ENCODE data around the gene WDR74. TPM values are rescaled to one million over a fixed set of nuclear protein-coding genes. Genes with fewer than 3 reads are reported as not detected.
A peak's percentile ranks its signal among the peaks of the same experiment; 100 is the strongest.

WDR74 gene
- total and polyA plus RNA-seq, 9 of the 15 experiments (the other 6 are each of a cell fraction or from before 2014, with no cell fraction given): 32.7 to 210 (median 114) TPM

GRCh38 chr11:62799486-62799885 lies 39.9 kb downstream of the WDR74 start:
- Histone ChIP-seq H3K27ac (ENCODE audit: extremely low read depth, low read depth, low read length) (no peak overlapping the region), H3K9me3 (replicated peaks; ENCODE audit: control insufficient read depth, insufficient read depth, low read depth, low read length) (no peaks in the 10 kb centered on the region), H3K36me3 (ENCODE audit: control insufficient read depth, insufficient read depth, low read length) (peaks cover 91% of the 10 kb centered on the region), H3K27me3 (ENCODE audit: control insufficient read depth in 2 of 2, insufficient read depth in 2 of 2, low read length in 2 of 2) (no peaks in the 10 kb centered on the region), H3K9me1 (ENCODE audit: control insufficient read depth, insufficient read depth, low read length) (no peaks in the 10 kb centered on the region), H3K4me3 (no peak overlapping the region), H2AFZ (ENCODE audit: low read depth, low read length) (no peak overlapping the region), H3K4me1 (replicated peaks in 1 of 2; ENCODE audit: control insufficient read depth in 2 of 2, insufficient read depth in 2 of 2, low read length in 2 of 2) (peaks cover 0 to 8% of the 10 kb centered on the region in 2 experiments; a peak in 2 of 5 replicates), H3K4me2 (ENCODE audit: insufficient read depth, low read length) (no peak overlapping the region), H3K9ac (ENCODE audit: insufficient read depth in 1 of 2, low read depth in 2 of 2, low read length in 2 of 2) (peak overlapping the region in 1 of 2 experiments; percentile 10; a peak in 1 of 4 replicates), H3K79me2 (ENCODE audit: control insufficient read depth, insufficient read depth, low read length) (peaks cover 16% of the 10 kb centered on the region), H4K20me1 (replicated peaks; ENCODE audit: control insufficient read depth, insufficient read depth, low read length) (peaks cover 8% of the 10 kb centered on the region; the same call in 1 of the 2 replicates)
- TF ChIP-seq RBFOX2 (IDR thresholded peaks at IDR 0.05; ENCODE audit: low read depth, low read length) (peak; percentile 44; the same call in 1 of the 2 replicates), ARID4B (CRISPR knock-in tag; IDR thresholded peaks at IDR 0.05) (no peak)
- intact Hi-C loops (cut with micrococcal nuclease) (no loop called here), in situ Hi-C loops (cut with MboI) (no loop called here)
- whole genome bisulfite sequencing (ENCODE audit: insufficient coverage, low coverage, missing lambda C conversion rate): 95% methylated on average over 10 of the region's 10 CpGs
- FAIRE-seq (no peak), ATAC-seq (no peak), DNase-seq (ENCODE audit: extremely low read depth in 1 of 4, low spot score in 3 of 4) (no peak)
- POLR2A ChIA-PET: interaction anchor here (0.6 to 5.5 kb wide), 4 partner anchors 9 to 184 kb away, joined by 3 to 116 read pairs (median 10); partner anchors contain the start of genes TMEM179B and TMEM223
- no TSS peak for BruUV-seq (replicated peaks)
- CTCF ChIA-PET (ENCODE audit: low intra/inter-chr PET ratio): no interaction called here

All from K562 (cell line).